GM21529 (cell line): ENCODE data around the gene TEX14.

Experiments
- ATAC-seq: cut with Tn5 transposase; IDR thresholded peaks from one replicate; pipeline ENCODE4 v1.9.1; 2021; ENCODE audit not compliant: unreplicated experiment

Gene TEX14, protein sequence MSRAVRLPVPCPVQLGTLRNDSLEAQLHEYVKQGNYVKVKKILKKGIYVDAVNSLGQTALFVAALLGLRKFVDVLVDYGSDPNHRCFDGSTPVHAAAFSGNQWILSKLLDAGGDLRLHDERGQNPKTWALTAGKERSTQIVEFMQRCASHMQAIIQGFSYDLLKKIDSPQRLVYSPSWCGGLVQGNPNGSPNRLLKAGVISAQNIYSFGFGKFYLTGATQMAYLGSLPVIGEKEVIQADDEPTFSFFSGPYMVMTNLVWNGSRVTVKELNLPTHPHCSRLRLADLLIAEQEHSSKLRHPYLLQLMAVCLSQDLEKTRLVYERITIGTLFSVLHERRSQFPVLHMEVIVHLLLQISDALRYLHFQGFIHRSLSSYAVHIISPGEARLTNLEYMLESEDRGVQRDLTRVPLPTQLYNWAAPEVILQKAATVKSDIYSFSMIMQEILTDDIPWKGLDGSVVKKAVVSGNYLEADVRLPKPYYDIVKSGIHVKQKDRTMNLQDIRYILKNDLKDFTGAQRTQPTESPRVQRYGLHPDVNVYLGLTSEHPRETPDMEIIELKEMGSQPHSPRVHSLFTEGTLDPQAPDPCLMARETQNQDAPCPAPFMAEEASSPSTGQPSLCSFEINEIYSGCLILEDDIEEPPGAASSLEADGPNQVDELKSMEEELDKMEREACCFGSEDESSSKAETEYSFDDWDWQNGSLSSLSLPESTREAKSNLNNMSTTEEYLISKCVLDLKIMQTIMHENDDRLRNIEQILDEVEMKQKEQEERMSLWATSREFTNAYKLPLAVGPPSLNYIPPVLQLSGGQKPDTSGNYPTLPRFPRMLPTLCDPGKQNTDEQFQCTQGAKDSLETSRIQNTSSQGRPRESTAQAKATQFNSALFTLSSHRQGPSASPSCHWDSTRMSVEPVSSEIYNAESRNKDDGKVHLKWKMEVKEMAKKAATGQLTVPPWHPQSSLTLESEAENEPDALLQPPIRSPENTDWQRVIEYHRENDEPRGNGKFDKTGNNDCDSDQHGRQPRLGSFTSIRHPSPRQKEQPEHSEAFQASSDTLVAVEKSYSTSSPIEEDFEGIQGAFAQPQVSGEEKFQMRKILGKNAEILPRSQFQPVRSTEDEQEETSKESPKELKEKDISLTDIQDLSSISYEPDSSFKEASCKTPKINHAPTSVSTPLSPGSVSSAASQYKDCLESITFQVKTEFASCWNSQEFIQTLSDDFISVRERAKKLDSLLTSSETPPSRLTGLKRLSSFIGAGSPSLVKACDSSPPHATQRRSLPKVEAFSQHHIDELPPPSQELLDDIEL (N-terminal part only)

DNA sequence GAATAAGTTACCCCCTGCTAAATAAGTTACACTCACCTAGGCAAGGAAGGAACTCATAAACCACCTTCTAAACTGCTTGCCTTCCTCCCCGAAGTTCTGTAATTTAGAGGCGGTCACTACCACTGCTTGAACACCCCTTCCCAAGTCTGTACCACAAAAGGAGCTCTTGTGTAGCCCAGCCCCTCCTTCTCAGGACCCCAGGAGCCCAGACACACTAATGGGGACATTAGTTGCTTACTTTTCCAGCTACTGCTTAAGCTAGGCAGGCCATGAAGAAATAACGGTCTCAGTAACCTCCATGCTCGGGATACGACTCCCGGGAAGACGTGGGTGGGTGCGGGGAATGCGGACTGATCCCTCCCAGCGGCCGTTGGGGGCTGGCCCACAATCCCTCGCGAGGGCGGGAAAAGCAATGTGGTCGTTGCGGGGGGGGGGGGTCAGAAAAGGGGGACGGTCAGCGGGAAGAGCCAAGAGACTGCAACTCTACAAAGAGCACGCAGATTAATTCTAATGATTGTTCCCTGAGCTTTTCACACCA, at the start of gene TEX14:
Gene TEX14 (minus strand): TSS at position 345 of the 538 bp plus-strand sequence. CDS start 40,044 bp downstream, outside the sequence.
- ATAC-seq = no peak

DNA sequence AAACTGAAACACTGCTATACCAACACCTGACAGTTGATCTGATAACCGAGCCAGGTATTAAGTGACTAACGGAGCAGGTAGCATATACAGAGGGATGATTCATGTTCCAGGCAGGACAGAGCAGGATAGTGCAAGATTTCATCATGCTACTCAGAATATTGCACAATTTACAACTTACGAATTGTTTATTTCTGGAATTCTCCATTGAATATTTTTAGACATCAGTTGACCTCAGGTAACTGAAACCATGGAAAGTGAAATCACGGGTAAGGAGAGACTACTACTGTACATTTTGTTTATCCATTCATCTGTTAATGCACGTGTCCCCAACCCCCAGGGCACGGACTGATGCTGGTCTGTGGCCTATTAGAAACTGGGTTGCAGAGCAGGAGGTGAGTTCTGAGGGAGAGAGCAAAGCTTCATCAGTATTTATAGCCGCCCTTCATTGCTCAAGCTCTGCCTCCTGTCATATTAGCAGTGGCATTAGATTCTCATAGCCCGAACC, 49.3 kb upstream of the TEX14 start:
- no peak for ATAC-seq

DNA sequence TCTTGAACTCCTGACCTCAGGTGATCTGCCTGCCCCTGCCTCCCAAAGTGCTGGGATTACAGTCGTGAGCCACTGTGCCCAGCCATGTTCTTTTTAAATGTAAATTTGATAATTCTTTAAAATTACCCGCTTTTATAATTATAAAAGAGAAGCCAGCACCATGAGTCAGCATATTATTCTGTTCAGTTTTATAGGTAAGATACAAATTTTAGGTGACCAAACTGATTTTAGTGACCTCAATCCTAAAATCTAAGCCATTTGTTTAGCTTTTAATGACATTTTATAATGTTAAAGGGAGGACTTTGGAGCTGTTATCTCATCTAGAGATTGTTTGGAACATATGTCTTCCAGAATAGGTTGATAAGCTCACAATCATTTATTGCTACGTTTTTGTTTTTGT, 43.0 kb upstream of the TEX14 start:
- no peak for ATAC-seq

DNA sequence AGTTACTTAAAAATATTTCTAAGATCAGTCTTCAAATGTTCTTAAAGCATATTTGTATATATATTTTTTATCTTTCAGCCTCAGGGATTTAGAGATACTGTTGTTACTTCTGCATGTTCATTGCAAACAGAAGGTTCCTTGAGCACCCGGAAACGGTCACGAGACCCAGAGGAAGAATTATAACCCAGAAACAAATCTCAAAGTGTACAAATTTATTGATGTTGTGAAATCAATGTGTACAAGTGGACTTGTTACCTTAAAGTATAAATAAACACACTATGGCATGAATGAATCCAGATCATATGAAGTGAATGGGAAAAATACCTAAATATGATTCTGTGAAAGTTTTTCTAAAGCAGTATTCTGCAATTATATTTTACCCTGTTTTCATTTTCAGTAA, 42.2 kb upstream of the TEX14 start:
- ATAC-seq = no peak

DNA sequence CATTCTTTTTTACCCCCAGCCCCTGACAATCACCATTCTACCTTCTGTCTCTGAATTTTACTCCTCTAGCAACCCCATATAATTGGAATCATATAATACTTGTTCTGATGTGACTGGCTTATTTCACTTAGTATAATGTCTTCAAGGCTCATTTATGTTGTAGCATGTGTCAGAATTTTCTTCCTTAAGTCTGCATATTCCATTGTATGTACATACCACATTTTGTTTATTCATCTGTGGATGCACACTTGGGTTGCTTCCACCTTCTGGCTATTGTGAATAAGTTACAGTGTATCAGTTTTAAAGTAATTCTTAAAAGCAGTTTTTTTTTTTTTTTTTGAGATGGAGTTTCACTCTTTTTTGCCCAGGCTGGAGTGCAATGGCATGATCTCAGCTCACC, 39.1 kb upstream of the TEX14 start:
- ATAC-seq = no peak

DNA sequence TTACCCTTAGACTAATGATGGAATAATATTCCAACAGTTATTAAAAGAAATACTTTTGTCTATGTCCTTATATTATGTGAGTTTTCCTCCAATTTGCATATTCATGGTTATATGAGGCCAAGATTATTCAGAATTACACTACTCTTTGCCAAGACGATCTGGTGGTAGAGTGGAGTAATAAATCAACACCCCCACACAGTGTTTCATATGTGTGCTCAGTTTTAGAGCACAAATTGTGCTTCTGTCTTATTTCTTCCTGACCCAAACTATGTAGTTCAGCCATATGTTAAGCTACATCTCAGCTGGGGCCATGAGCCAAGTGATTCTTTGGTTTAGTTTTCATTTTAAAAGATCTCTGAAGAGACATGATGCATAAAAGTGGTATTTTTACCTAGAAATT, 37.0 kb upstream of the TEX14 start:
- ATAC-seq = no peak

DNA sequence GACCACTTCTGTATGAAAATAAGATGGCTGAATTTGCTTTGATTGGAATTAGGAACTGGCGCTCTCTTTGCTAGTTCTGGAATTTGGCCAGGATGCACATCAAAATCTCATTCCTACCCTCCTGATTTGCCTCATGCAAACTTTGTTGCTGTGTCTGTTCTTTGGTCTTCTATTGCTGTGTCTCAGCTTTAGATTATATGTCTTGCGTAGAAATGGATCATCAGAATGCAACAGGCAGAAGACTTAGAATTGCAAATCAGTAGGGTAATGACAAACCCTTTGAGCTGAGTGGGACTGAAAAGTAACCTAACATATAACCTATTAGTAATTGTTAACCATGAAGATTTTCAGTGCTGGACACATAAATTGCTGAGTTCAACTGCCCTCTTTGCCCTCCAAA, 30.9 kb upstream of the TEX14 start:
- no peak for ATAC-seq

DNA sequence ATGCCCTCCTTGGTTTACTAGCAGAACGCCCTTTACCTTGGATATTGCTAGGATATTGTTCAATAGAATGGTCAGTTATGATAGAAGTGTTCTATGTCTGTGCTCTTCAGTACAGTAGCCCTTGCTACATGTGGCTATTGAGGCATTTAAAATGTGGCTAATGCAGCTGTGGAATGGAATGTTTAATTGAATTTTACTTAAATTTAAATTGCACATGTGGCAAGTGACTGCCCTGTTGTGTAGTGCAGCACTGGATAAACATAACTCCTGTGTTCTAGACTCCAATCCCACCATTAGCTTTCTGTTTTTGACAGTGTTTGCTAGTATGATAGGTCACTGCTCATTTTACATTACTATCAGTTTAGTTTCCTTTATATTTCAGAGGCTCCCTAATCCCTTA, 30.4 kb upstream of the TEX14 start:
- ATAC-seq = no peak

DNA sequence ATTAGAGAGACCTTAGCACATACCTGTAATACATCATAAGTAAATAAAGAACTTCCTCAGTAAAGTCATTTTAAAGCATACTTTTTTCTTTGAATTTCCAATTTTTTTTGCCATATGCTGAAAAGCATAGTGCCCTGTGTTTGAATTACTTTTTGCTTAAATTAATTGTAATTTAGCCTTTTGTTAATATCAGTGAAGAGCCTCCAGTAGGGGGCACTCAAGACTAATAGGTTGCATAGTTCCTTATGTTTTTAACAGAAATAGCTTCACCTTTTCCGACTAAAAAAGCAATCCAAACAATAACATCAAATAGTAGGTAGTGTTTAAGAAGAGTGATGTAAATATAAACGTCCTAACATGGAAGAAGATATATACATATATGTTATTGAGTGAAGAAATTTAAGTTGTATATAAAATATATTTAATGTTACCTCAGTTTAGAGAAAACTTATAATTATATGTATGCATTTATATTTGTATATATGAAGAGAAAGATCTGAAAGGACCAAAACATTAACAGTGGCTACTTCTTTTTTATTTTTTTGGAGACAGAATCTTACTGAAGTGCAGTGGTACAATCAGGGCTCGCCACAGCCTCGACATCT, 19.2 kb upstream of the TEX14 start:
- no peak for ATAC-seq

DNA sequence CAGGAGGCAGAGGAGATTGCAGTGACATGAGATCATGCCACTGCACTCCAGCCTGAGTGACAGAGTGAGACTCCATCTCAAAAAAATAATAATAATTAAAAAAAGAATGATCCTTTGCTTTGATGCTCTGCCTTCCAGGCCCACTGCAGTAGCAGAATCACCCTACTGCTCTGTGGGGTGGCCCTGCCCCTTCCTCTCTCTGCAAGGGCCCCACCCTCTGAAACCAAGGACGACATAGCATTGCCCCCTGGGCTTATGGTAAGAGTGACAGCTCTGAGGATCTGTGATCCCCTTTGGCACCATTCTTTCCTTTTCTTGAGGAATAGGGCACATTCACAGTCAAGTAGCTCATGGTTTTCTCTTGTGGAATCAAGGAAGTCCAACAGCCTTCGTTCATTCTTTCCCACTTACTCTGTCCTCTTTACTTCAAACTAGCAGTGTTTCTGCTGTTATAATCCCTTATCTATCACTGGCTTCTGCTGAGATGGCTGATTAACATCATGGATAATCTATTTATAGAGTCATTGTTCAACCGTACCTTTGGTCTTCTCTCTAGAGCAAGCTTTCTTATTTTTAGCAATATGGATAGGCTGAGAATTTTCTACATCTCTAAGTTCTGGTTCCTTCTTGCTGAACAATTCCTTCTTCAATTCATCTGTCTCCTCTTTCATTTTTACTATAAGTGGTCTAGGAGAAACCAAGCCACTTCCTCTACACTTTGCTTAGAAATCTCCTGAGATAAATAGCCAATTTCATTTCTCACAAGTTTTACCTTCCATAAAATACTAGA, 14.7 kb upstream of the TEX14 start:
- no peak for ATAC-seq

DNA sequence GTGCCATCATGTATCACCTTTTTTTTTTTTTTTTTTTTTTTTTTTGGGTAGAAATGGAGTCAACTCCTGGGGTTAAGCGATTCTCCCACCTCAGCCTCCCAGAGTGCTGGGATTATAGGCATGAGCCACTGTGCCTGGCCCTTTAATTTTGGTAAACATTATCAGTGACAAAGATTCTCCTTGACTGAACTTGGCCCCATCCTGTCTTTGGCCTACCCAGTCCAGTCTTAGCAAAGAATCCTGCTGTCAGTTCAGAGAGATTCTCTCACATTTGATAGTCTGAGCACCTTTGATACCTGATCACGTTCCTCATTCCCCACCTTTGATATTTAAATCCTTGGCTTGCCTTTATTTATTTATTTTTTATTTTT, 12.1 kb upstream of the TEX14 start:
- no peak for ATAC-seq

DNA sequence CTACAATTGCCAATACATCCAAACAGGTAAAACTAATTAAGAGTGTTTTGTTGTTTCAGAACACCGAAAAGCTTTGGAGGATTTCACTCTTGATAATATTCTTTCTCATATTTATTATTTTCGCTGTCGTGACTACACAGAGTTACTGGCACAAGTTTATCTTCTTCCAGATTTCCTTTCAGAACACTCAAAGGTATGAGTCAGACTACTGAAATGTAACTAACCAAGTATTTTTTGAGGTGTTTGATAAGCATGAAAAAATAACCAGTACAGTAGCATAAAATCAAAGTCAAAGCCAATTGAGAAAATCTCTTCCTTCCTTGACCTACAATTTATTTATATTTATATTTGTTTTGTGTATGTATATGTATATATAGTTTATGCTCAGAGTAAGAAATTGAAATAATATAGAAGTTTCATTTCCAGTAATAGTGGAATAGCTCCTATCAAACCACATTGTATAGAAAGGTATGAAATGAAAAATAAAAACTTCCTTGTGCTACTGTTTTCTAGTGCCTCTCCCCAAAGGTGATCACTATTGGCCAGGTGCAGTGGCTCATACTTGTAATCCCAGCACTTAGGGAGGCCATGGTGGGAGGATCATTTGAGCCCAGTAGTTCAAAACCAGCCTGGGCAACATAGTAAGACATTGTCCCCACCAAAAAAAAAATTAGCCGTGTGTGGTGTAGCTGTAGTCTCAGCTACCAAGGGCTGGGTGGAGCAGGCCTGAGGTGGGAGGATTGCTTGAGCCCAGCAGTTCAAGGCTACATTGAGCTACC, 11.5 kb upstream of the TEX14 start:
- no peak for ATAC-seq

DNA sequence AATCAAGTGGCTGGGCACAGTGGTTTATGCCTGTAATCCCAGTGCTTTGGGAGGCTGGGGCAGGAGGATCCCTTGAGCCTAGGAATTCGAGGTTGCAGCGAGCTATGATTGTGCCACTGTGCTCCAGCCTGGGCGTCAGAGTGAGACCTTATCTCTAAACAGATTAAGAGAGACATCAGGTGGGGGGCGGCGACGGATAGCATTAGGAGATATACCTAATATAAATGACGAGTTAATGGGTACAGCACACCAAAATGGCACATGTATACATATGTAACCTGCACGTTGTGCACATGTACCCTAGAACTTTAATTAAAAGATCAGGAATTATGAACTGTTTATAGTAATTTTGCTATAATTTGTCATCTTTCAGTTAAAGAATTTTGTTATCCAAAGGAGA, 10.9 kb upstream of the TEX14 start:
- no peak for ATAC-seq

DNA sequence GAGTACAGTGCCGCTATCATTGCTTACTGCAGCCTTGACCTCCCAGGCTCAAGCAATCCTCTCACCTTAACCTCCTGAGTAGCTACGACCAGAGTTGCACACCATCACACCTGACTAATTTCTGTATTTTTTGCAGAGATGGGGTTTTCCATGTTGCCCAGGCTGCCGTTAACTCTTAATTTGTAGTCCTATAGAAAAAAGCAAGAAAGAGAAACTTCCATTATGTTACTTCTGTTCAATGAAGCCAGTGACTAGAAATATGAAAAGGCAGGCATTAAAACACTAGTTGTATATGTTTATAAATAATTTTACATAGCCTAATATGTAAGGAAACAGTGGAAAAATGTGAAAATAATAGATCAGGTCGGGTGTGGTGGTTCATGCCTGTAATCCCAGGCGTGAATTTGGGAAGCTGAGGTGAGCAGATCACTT, 10.2 kb upstream of the TEX14 start:
- peak; percentile 51 for ATAC-seq

DNA sequence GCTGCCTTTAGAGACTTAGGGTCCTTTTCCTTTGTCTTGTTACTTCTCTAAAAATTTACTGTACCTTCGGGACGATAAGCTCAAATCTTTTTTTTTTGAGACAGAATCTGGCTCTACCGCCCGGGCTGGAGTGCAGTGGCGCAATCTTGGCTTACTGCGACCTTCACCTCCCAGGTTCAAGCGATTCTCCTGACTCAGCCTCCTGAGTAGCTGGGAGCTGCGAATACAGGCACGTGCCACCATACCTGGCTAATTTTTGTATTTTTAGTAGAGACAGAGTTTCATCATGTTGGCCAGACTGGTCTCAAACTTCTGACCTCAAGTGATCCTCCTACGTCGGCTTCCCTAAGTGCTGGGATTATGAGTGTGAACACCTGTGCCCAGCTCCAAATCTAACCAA, 7.9 kb upstream of the TEX14 start:
- ATAC-seq = no peak

DNA sequence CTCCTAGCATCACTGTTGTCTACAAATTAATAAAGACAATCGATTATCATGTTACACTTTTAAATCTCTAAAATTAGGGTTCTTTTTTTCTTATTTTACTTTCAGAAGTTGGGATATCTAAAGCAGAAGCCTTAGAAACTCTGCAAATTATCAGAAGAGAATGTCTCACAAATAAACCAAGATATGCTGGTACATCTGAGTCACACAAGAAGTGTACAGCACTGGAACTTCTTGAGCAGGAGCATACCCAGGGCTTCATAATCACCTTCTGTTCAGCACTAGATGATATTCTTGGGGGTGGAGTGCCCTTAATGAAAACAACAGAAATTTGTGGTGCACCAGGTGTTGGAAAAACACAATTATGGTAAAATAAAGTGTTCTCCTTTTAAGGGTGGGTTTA, 3.0 kb upstream of the TEX14 start:
- ATAC-seq = no peak

DNA sequence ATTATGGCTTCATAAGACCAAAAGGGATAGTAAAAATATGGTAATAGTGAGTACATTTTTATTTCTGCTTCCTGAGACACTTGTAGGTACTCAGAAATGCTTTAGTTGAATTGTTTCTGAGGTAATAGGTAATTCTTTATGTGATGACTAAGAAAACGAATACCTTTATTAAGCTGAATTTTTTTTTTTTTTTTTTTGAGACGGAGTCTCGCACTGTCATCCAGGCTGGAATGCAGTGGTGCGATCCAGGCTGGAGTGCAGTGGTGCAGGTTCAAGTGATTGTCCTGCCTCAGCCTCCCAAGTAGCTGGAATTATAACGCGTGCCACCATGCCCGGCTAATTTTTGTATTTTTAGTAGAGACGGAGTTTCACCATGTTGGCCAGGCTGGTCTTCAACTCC, 2.5 kb upstream of the TEX14 start:
- ATAC-seq = no peak

DNA sequence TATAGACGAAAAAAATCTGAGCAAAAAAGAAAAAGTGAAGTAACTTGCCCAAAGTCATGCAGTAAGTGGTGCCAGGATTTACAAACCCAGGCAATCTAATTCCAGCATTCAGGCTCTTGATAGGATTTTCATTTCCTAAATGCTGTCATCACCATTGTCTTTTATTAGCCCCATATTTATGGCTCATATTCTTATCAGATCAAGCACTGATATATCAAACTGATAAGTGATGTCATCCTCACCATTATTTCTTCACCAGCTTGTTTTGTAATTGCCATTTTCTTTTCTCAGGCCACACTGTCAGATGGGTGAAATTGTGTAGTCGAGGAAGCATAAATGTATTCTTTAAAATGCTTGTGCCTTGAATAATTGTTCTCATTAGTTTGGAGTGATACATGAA, 1.9 kb upstream of the TEX14 start:
- ATAC-seq = no peak

DNA sequence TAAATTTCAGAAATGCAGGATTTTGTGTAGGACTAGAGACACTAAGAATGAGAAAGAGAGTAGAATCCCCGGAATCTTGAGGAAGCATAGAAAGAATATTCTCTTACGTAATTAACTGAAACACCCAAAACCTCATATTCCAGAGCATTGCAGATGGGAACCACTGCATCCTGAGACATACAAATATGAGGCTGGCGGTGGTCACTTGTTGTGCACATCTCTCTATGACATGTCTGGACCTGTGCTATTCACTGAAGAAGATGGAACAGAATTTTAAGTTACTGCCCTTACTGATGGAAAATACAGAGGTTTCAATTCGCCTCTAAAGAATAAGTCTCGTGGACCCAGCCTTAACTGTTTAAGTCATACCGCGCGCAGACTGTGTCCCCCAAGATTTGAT, 1.4 kb upstream of the TEX14 start:
- no peak for ATAC-seq
